ENCODE data around the gene SELE. TPM values are rescaled to one million over a fixed set of nuclear protein-coding genes. Genes with fewer than 3 reads are reported as not detected.

Gene SELE
- 6.9 TPM for total RNA-seq

DNA sequence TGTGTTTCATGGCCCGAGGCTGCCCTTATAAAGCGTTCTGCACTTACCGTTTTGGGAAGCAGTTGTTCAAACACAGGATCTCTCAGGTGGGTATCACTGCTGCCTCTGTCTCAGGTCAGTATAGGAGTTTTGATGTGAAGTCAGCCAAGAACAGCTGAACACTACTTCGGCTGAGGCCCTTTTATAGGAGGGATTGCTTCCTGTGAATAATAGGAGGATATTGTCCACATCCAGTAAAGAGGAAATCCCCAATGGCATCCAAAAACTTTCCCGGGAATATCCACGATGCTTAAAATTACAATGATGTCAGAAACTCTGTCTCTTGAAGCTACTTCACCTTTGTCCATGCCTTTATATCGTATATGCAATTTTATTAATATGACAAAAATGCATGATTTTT lies at the start of gene SELE:
SELE (minus strand) TSS at position 156 of the 400 bp plus-strand sequence. CDS start 467 bp downstream, outside the sequence.

DNA sequence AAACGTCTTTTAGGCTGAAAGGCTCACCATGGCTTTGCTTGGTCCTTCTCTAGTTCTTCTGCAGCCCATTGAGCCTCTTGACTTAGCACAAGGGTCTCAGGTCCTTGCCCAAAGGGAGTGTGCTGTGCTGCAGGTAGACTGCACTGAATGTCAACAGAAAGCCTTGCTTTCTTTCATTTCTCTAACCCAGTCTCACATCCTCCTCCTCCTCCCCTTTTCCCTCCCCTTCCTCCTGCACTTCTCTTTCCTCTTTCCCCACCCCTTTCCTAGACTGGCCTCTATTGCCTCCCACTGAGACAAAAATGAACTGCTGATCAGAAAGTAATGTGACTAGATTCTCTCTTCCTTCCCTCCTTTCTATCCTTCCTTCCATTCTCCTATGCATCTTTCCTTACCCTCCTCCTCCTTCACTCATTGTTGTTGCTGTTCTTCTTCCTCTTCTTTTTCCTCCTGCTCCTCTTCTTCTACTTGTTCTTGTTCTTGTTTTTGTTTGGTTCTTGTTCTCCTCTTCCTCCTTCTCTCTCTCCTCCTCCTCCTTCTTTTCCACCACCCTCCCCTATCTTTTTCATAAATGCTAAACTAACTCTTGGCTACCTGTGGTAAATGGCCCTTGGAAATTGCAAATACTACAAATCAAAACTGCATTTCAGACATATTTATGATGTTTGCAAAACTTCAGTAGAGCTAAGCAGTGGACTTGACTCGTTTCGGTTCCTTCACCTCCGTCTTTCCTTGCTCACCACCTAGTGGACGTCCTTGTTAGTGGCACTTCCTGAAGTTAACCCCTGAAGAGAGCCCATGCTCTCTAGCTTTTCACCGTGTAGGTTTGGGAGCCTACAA lies 22.2 kb downstream of the SELE start, which contains the start of gene SELL:
SELL (minus strand) TSS at position 152 of the 840 bp plus-strand sequence; CDS start at position 30, 122 bp downstream.

Other genes starting within 250 kb of the SELE start
- gene SLC19A2, start 248.1 kb downstream of the SELE start, total RNA-seq, result 44.3 TPM
- gene F5, start 147.6 kb downstream of the SELE start, total RNA-seq, result 11.3 TPM
- gene SELP, start 104.0 kb downstream of the SELE start, total RNA-seq, result 9.5 TPM
- gene SELL, start 22.5 kb downstream of the SELE start, total RNA-seq, result 5.2 TPM
- 12.3 TPM for gene METTL18, start 60.8 kb upstream of the SELE start, total RNA-seq
- gene SCYL3, start 159.8 kb upstream of the SELE start, total RNA-seq, result 27.4 TPM

Data from camera-type eye (tissue), 1 donor.